Amygdala (tissue), 56 donors: Measurements from ENCODE around the gene USH2A.
A peak's percentile ranks its signal among the peaks of the same experiment; 100 is the strongest.

Experiments used
- DNase-seq, 56 donors: peaks; one replicate each; lab custom pipeline; 2025; lab: John Stamatoyannopoulos, UW

USH2A gene

GRCh38 chr1:216210081-216210480, 213.2 kb downstream of the USH2A start:
- DNase-seq = no peak

DNA sequence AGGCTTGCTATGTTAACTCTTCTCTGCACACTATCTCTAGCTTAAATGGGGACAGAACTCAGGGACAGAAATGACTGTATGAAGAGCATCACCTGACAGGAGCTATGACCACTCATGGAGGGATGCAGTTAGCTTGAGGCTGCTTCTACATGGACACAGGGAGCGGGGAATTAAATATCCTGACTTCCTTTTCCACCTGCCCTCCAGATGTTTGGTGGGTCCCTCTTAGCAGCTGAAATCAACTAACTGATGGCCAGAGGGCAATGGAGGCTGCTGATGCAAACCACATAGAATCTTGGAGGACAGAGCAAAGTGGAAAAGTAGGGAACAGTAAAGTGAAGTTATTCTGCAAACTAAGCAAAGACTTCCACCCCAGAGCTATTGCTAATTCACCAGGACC, 214.1 kb downstream of the USH2A start:
- DNase-seq = no peak

DNA sequence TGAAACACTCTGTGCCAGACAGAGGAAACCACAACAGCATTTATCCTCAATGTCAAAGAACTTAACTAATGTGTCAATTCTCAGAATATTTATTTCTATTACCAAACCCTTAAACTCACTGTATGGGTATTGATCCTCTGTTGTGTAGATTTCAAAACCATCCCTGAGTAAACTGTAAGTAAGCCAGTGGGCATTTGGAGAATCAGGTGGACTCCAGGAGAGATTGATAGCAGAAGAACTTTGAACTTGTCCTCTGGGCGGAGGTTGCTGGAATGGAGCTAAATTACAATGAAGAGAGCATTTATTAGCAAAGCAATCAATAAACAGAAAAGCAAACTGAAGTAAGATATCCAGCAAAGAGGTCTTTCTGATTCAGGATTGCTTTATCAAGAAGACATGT, 216.1 kb downstream of the USH2A start:
- DNase-seq = no peak

- DNase-seq = no peak
These were observed 218.1 kb downstream of the USH2A start for GRCh38 chr1:216205176-216205575.

DNA sequence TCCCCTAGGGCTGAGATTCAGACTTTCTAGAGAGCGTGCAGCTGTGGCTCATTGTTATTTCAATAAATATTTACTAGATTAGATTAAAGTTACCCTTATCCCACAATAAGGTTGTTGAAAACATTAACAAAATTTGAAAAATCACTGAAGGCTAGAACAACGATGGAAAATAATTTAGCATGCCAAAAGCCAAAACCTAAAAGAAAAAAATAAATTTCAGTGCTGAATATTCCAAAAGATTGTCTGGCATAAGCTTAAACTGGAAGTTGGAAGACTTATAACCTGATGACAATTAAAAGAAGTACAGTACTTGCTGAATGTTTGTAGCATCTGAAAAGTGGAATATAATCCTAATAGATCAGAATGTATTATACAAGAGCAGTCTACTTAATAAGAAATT, 221.3 kb downstream of the USH2A start:
- no peak for DNase-seq

- DNase-seq = no peak
These were observed 222.3 kb downstream of the USH2A start for GRCh38 chr1:216200941-216201340.

GRCh38 chr1:216194721-216195120, 228.5 kb downstream of the USH2A start:
- no peak for DNase-seq

DNA sequence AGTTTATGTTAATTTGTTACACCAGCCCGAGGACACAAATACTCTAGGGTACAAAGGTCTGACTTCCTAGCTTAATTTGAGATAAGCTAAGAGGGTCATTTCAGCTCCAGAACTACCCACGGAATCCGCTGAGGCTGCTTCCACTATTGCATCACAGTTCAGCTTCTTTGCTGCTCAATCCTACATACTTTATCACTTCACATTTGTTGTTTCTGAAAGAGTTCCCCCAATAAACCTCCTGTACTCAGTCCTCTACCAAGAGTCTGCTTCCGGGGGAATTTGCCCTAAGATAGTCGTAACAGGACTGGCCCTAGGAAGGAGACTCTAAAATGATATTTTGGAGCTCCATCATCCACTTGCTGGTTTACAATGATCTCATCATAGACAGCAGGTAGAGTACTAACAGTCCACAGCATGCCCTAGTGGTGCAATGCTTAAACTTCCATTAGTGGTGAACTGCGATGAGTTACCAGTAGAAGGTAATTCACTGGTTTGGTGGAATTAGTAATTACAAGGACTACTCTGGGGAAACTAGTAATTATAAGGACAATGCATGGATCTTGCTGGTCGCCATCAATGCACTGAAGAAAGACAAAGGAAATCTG, 229.3 kb downstream of the USH2A start:
- no peak for DNase-seq

GRCh38 chr1:216190438-216190837, 232.8 kb downstream of the USH2A start:
- DNase-seq = no peak

DNA sequence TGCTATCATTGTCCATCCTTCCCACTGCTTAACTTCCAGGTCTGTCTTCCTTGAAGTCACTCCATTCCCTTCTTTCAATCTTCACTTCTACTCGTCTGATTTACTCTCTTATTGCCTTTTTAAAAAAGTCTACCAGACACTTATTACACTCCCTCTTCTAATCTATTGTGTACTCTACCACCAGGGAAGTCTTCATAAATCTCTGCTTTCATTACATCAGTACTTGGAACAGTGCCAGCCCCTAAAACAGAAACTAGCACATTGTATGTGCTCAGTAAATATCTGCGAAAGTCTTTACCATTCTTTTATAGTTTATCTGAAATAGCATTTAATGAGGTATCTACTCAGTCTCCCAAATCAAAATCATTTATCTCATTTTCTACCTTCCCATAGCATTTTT, 236.4 kb downstream of the USH2A start:
- no peak for DNase-seq

DNA sequence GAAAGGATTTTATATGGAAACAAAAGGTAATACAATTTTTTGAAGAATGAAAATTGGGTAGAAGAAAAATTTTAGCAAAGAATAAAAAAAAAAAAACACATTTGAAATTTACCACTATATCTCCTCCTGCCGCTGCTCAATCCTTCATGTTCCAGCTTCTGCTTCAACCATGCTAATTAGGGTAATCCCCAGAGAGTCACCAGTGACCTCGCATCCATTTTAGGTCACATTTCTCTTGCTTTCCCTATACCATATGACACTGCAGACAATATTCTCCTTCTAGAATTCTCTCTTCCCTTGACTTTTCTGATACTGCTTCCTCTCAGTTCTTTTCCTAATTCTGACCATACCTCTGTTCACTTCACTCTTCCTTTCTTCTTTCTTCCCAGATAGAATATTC, 237.1 kb downstream of the USH2A start:
- DNase-seq = no peak

- no peak for DNase-seq
These were observed 239.0 kb downstream of the USH2A start for GRCh38 chr1:216184126-216184680.

- peak in 2 of 56 donors; percentile 5 to 18 for DNase-seq
These were observed 239.8 kb downstream of the USH2A start for GRCh38 chr1:216183454-216183853.

DNA sequence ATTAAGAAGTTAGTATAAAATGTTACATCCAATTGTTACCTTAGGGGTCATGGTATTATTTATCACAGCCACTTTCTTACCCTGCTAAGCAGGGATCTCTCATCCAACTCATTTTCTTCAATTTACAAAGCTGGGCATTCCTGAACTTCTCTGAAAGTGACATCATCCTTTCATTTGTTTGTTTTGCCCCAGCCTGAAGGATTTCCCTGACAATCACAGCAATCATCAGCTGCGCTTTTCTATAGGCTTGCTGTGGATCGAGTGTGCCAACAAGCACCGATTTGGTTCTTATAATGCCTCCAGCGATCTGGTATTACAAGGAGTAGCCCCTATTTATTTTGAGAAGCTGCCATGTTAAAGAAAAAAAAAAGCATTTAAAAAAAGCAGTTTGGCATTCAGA, 240.2 kb downstream of the USH2A start:
- DNase-seq = no peak

DNA sequence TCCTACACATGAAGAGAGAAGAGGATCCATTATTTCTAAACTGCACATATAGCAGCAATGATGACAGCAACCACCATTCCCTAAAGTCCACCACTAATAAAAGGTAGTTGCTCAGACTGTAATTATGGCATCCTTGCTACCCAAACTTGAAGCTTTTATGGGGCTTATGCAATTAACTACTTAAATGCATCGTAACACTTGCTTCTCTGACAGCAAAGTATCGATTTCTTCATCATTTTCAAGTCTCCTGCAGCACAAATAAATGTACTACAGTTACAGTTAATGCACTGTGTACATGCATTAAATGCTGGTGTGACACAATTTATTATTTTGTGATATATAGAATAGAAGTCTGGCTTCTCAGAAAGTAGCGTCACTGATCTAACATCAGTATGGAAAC, 241.7 kb downstream of the USH2A start:
- DNase-seq = no peak

- DNase-seq = no peak
These were observed 245.0 kb downstream of the USH2A start for GRCh38 chr1:216178281-216178680.

DNA sequence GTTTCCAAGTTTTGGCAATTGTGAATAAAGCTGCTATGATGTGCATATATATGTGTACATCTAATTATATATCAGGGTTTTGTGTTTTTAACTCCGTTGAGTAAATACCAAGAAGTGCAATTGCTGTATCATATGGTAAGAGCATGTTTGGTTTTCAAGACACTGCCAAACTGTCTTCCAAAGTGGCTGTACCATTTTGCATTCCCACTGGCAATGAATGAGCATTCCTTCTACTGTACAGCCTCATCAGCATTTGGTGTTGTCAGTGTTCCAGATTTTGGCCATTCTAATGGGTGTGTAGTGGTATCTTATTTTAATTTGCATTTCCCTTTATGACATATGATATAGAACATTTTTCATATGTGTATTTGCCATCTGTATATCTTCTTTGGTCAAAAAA, 246.3 kb downstream of the USH2A start:
- DNase-seq = no peak

DNA sequence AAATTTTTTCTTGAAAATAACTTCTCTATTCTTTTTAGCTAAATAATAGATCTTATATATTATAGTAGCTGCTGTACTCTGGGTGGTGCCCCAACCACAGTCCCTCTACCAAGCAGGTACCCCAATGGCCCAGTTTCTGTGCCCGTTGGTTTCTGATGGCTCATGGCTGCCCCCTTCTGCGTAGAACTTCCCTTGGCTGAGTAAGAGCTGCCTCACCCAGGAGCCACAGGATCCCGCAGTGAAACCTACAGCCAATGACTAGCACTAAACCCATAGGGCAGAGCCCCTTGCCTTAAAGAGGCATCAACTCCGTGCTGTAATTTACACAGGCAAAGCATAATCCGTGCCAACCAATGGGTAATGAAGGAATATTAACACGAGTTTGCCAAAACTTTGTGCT, 247.5 kb downstream of the USH2A start:
- DNase-seq = no peak

DNA sequence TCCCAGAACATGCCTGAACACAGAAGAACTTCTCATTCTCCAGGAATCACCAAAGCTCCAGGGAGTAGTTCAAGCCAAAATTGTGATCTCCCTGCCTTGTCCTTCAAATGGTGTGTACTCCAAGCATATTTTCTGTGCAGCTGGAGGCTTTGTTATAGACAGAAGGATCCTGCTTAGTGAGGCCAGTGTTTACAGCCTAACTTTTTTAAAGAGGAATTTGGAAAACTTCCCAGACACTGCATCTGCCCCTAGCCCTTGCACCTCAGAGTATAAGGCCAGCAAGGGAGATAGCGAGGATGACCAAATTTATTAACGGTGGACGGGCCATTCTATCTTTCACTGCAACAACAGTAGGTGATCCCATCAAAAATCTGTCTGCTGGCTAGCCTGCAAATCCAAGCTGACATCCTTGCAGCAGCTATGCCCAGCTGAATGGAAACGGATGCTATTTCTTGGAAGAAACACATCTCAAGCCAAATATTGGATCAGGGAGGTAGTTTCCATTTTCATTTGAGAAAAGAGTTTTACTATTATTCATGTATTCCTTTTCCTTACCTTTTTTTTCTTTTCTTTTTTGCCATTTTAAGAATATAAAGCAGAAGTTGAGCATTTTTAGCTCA, 249.8 kb downstream of the USH2A start:
- no peak for DNase-seq

DNA sequence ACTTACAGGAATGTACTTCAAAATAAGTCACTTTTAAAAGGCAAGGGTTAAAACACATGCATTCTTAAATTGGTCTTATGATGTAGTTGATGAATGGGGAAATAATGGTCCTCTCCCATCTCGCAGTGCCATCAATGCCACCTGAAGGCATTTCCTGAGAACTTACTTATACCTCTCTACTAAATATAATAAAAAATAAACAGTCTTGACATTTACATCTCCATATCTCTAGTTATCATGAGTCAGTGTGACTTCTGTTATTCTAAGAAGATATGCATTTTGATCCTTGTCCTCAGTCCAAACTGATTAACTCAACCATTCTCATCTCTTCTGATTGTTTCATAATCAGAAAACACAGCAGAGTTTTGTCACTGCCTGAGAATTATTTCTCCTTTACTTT, 253.9 kb downstream of the USH2A start:
- no peak for DNase-seq

DNA sequence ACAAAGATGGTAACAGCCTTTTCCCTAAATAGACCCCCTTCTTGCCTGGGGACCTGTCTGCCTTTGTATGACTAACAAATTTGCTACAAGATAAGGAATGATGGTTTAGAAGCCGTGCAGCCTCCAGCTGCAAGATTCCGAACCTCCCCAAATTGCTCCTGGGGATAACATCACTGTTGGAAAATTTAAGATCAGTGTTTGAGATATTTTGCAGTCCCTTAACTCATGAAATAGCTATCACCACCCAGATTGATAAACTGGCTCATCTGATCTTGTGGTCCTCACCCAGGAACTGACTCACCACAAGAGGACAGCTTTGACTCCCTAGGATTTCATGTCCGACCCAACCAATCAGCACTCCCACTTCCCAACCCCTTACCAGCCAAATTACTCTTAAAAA, 254.7 kb downstream of the USH2A start:
- no peak for DNase-seq

- no peak for DNase-seq
These were observed 269.2 kb downstream of the USH2A start for GRCh38 chr1:216154063-216154462.

DNA sequence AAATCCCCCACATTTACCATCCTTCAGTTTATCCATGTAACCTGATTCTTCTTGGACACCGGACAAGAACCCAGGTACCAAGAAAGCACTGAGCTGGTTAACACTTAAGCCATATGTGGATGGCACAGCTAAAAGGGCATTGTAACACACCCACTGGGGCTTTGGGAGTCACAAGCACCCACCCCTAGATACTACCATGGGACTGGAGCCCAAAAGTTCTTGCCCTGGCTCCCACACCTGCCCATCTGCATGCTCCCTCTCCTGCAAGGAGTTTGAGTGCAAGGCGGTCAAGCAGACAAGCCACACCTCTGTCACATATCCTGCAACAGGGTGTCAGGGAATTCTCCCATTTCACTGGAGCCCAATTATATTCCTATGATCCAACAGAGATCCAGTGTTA, 270.1 kb downstream of the USH2A start:
- DNase-seq = no peak
